DMS53 (cell line): Measurements from ENCODE around the gene UNC5A.

Experiments
- DNase-seq: peaks from one replicate; lab custom pipeline; 2025; lab: John Stamatoyannopoulos, UW

Gene UNC5A

GRCh38 chr5:176810081-176810597, at the start of gene UNC5A:
TSS of gene UNC5A (plus strand) at chr5:176810559. CDS start at chr5:176810751, 192 bp downstream.
- DNase-seq = peak; percentile 88

GRCh38 chr5:176761755-176762154, 48.6 kb upstream of the UNC5A start:
- no peak for DNase-seq

GRCh38 chr5:176762489-176762888, 47.9 kb upstream of the UNC5A start:
- peak; percentile 89 for DNase-seq

- no peak for DNase-seq
These were observed 44.7 kb upstream of the UNC5A start for GRCh38 chr5:176765687-176766086.

- DNase-seq = no peak
These were observed 42.0 kb upstream of the UNC5A start for GRCh38 chr5:176768174-176768970.

GRCh38 chr5:176769911-176770310, 40.4 kb upstream of the UNC5A start:
- no peak for DNase-seq

GRCh38 chr5:176770431-176770830, 39.9 kb upstream of the UNC5A start:
- no peak for DNase-seq

GRCh38 chr5:176771102-176771845, 39.1 kb upstream of the UNC5A start:
- no peak for DNase-seq

- DNase-seq = no peak
These were observed 37.8 kb upstream of the UNC5A start for GRCh38 chr5:176772271-176773210.

- no peak for DNase-seq
These were observed 36.8 kb upstream of the UNC5A start for GRCh38 chr5:176773408-176774035.

GRCh38 chr5:176774216-176775171, 35.9 kb upstream of the UNC5A start:
- DNase-seq = no peak

GRCh38 chr5:176775409-176775808, 35.0 kb upstream of the UNC5A start:
- DNase-seq = no peak

GRCh38 chr5:176776141-176776865, 34.1 kb upstream of the UNC5A start:
- no peak for DNase-seq

- no peak for DNase-seq
These were observed 33.4 kb upstream of the UNC5A start for GRCh38 chr5:176776916-176777315.

- DNase-seq = no peak
These were observed 31.4 kb upstream of the UNC5A start for GRCh38 chr5:176778921-176779465.

GRCh38 chr5:176779537-176779936, 30.8 kb upstream of the UNC5A start:
- no peak for DNase-seq

GRCh38 chr5:176780176-176781053, 29.9 kb upstream of the UNC5A start:
- DNase-seq = no peak

- DNase-seq = no peak
These were observed 29.3 kb upstream of the UNC5A start for GRCh38 chr5:176781054-176781375.
